Choroid plexus epithelial cell (primary cell): ENCODE measurements around the gene UNC5B.

Source experiments
- DNase-seq: peaks from one replicate; pipeline ENCODE4 v3.0.0-alpha.2; 2010; ENCODE audit warnings: low read depth
- H3K4me3 ChIP-seq: 2 replicates; pipeline ENCODE4 v1.5.1; 2011; ENCODE audit warnings: low read depth, mild to moderate bottlenecking, control low read depth, low read length, moderate library complexity
- TF ChIP-seq, protein P1 (sequence below): conservative IDR thresholded peaks from 2 replicates; pipeline ENCODE4 v1.5.1; 2011; ENCODE audit warnings: low read depth, mild to moderate bottlenecking, control low read depth, inconsistent platforms, low read length, moderate library complexity

UNC5B gene

DNA sequence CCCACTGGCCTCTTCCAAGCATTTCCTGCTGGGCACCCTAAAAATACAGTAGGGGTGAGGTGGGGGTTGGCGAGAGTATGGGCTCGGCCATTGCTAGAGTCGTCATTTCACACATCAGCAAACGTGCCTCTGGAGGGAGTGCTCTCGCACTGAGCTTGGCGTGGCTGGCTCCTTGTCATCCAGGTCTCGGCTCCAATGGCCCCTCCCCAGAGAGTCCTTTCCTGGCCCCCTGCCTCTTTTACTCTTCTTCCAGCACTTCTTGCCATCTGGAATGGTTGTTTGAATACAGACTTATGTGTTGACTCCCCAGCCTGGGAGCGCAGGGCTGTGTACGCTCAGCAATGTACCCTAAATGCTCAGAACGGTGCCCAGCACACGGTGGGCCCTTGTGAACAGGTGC is 18.8 kb downstream of the UNC5B start:
- no peak for DNase-seq
- H3K4me3 ChIP-seq = no peak overlapping the region
- TF ChIP-seq, protein P1, sequence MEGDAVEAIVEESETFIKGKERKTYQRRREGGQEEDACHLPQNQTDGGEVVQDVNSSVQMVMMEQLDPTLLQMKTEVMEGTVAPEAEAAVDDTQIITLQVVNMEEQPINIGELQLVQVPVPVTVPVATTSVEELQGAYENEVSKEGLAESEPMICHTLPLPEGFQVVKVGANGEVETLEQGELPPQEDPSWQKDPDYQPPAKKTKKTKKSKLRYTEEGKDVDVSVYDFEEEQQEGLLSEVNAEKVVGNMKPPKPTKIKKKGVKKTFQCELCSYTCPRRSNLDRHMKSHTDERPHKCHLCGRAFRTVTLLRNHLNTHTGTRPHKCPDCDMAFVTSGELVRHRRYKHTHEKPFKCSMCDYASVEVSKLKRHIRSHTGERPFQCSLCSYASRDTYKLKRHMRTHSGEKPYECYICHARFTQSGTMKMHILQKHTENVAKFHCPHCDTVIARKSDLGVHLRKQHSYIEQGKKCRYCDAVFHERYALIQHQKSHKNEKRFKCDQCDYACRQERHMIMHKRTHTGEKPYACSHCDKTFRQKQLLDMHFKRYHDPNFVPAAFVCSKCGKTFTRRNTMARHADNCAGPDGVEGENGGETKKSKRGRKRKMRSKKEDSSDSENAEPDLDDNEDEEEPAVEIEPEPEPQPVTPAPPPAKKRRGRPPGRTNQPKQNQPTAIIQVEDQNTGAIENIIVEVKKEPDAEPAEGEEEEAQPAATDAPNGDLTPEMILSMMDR = no peak

DNA sequence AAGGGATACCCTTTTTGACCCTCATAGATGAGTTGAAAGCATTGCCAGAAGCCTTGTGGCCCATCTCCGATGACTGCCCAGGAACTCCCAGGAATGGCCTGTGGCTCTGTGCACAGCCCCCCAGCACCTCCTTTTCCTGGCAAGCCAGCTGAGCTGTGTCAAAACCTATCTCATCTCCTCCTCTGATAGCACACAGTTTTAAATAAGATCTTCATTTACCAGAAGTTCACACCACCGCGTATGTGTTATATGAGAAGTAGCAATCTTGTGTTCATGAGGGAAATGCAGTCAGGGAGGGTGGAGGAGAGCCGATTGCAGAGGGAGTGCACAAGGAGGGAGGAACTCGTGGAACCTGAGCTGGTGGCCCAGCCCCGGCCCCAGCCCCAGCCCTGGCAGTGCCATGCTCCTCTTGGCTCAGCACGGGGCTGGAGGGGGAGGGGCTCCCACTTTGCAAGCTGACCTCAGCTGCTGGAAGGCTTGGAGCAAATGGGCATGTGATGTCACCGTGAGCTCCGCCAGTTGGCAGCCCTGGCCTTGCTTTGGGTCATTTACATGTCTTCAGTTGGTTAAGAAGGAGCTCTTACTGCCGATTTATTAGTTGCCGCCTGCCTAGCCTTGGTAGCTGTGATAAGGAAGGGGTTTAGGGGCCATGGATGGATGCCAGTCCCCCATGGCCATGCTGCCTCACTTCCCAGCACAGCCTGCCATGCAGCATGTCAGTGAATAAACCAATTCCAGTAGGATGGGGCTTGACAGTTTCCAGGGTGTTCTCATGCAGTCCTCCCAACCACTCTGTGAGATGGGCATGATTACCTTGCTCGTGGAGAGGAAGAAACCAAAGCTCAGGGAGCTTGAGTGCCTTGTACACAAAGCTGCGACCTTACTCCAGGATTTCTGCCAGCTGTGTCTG is 20.0 kb downstream of the UNC5B start:
- peak; percentile 23 for DNase-seq
- TF ChIP-seq, protein P1 = no peak
- H3K4me3 ChIP-seq = no peak overlapping the region

DNA sequence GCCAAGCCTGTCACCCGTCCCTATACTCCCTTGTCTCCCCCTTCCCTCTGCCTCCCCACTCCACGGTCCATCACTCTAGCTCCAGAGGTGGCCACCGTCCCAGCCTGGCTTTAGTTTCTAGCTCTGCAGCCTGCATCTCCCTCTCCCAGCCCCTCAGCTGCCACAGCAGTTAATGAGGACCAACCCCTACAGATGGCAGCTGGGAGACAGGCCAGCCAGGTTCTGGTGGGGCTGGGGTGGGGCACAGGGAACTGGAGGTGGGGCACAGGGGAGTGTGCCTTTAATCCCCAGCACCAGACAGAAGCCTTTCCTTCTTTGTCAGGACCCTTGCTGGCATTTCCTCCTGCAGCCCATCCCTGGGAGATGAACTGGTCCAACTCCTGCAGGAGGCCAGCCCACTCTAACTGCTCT is 21.1 kb downstream of the UNC5B start:
- TF ChIP-seq, protein P1 = no peak
- no peak for DNase-seq
- H3K4me3 ChIP-seq = no peak overlapping the region

DNA sequence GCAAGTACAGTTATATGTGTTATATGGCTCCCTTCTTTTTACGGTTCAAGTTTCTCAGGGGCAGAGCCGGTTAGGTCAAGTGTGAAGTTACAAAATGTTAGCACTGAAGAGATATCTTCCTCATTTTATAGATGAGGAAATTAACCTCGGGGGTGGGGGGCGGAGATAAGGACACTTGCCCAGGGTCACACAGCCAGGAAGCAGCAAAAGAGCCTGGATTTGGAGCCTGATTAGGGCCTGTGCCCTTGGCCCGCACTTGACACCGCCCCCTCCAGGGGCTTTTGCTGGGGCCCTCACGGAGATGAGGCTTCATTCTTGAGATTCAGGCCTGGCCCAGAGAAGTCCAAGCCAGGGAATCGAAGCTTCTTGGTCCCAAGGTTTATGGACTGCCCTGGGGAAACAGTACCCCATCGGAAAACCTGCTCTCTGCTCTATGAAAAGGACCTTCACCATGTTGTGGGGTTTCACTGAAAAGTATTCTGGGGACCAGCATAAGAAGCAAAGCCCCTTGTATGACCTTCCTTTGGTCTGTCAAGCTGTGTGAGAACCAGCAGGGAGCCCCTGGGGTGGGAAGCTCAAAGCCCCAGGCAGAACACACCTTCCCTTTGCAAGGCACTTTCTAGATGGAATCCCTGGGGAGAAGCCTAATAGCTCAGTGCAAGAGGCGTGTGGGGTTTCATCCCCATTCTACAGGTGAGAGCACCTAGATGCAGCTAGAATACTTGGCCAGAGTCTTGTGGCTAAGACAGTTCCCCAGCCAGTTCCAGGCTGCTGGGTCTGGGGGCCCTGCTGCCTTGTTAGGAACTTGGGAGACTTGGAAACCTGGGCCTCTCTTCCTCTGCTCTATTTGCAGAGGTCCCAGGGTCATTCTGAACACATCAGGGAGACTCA is 21.9 kb downstream of the UNC5B start:
- no peak for DNase-seq
- TF ChIP-seq, protein P1 = no peak
- no peak overlapping the region for H3K4me3 ChIP-seq

DNA sequence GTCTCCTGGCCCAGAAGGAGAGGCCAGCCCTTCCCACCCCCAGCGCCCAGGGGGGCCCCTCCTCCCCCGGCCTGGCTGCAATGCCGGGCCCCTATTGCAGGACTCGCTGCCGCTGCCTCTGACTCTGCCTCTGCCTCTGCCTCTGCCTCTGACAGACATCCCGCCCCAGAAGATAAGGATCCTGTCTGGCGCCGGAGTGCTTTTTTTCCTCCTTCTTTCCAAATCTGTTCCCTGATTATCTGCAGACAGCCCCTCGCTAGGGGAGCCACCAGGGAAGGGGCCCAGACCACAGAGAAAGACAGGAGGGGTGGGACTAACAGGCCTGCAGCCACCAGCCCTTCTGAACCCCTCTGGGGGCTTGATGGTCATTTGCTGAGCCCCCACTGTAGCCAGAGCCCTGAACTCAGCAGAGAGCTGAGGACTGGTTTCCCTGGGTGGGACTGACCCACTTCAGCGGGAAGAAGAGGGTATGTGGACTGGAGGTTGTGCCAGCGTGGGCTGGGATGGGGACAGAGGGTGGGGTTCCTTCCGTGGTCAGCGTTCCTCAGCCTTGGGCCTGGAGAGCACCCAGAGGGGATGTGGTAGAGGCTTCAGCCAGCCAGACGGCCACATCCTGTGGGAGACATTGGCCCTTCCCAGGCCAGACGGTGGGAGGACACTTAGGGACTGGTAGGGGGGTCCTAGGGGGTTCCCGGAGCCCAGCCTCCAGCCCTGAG is 22.8 kb downstream of the UNC5B start:
- H3K4me3 ChIP-seq = no peak overlapping the region
- peak; percentile 61 for DNase-seq
- TF ChIP-seq, protein P1 = no peak

DNA sequence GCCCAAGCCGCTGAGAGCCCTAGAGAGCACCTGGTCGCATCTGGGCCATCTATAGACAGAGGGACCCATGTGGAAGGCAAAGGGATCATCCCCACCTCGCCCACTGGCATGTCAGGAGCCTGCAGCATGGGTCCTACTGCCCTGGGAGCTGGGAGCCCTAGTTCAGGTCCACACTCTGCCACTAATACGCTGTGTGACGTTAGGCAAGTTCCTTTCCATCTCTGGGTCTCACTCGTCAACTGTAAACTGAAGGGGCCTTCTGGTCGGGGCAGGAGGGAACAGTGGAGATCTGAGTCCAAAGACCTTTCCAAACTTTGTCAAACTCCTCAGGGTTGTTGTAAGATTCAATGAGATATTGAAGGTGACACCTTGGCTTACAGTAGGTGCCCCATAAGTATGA is 23.4 kb downstream of the UNC5B start:
- no peak overlapping the region for H3K4me3 ChIP-seq
- TF ChIP-seq, protein P1 = no peak
- DNase-seq = no peak
